GM04503 (cell line): ENCODE measurements around the gene ASB12.
"Not testable (repeated sequence)": the region's sequence is repeated elsewhere in the genome, so short reads cannot be mapped to it uniquely, and the experiment has no call there.

ENCODE experiments used
- DNase-seq: peaks from one replicate; pipeline ENCODE4 v3.0.0-alpha.2; 2012; ENCODE audit warnings: low read depth

ASB12 gene

GRCh38 chrX:64230123-64230970 lies at the start of gene ASB12:
TSS of gene ASB12 (minus strand) at chrX:64230607. CDS start at chrX:64225650, 4,957 bp downstream.
- no peak for DNase-seq

GRCh38 chrX:64265265-64265664 lies 34.9 kb upstream of the ASB12 start:
- no peak for DNase-seq

- no peak for DNase-seq
Observed at GRCh38 chrX:64229154-64229553, 1.3 kb downstream of the ASB12 start.

GRCh38 chrX:64218023-64218422 lies 12.4 kb downstream of the ASB12 start:
- no peak for DNase-seq

GRCh38 chrX:64213989-64214388 lies 16.4 kb downstream of the ASB12 start:
- not testable (repeated sequence) for DNase-seq

GRCh38 chrX:64206556-64207162 lies 23.7 kb downstream of the ASB12 start:
- no peak for DNase-seq

- DNase-seq: peak; percentile 54
Observed at GRCh38 chrX:64205735-64206501, 24.5 kb downstream of the ASB12 start.

- DNase-seq: no peak
Observed at GRCh38 chrX:64205441-64205734, 25.0 kb downstream of the ASB12 start, which contains the start of gene AMER1. TSS of gene AMER1 (minus strand) at chrX:64205708. CDS start at chrX:64193286, 12,422 bp downstream.

GRCh38 chrX:64204701-64205440 lies 25.5 kb downstream of the ASB12 start:
- no peak for DNase-seq

GRCh38 chrX:64204252-64204651 lies 26.2 kb downstream of the ASB12 start:
- DNase-seq: no peak

GRCh38 chrX:64202808-64203325 lies 27.5 kb downstream of the ASB12 start:
- peak; percentile 7 for DNase-seq

- DNase-seq: no peak
Observed at GRCh38 chrX:64198036-64198435, 32.4 kb downstream of the ASB12 start.

- no peak for DNase-seq
Observed at GRCh38 chrX:64196606-64197005, 33.8 kb downstream of the ASB12 start.

- no peak for DNase-seq
Observed at GRCh38 chrX:64195862-64196261, 34.5 kb downstream of the ASB12 start.

- DNase-seq: no peak
Observed at GRCh38 chrX:64192673-64193072, 37.7 kb downstream of the ASB12 start.

GRCh38 chrX:64192040-64192439 lies 38.4 kb downstream of the ASB12 start:
- no peak for DNase-seq

- no peak for DNase-seq
Observed at GRCh38 chrX:64191281-64192010, 39.0 kb downstream of the ASB12 start.

- no peak for DNase-seq
Observed at GRCh38 chrX:64190136-64190740, 40.2 kb downstream of the ASB12 start.

GRCh38 chrX:64188901-64189300 lies 41.5 kb downstream of the ASB12 start:
- no peak for DNase-seq

GRCh38 chrX:64187762-64188150 lies 42.7 kb downstream of the ASB12 start:
- DNase-seq: no peak
